SK-N-SH (cell line): ENCODE results near the gene GRIP1. TPM values are rescaled to one million over a fixed set of nuclear protein-coding genes. Genes with fewer than 3 reads are reported as not detected.

ENCODE experiments used
- CTCF ChIA-PET: fragments of 300-600, 350-600 bp; formaldehyde crosslinking; extraction: SDS; loops from one replicate; lab custom pipeline; 2021; lab: Yijun Ruan, JAX
- POLR2A ChIA-PET: fragments of 350-600 bp; sonication (Branson Sonifier 250); formaldehyde crosslinking; extraction: SDS; loops from one replicate; lab custom pipeline; 2020; ENCODE audit warnings: antibody characterized with exemption, inconsistent platforms; lab: Yijun Ruan, JAX
- DNase-seq: peaks from one replicate; pipeline ENCODE4 v3.0.0; 2012
- H2AFZ ChIP-seq: fragments of 200-600 bp; sonication (generic); 2 replicates; pipeline ENCODE4 v1.8.1; 2016; ENCODE audit warnings: antibody characterized with exemption, mild to moderate bottlenecking, low read depth
- H3F3A ChIP-seq: fragments of 200-600 bp; sonication (generic); replicated peaks from 2 replicates; pipeline ENCODE3; 2016; ENCODE audit warnings: antibody characterized with exemption, mild to moderate bottlenecking; ENCODE audit not compliant: insufficient read depth
- H3K27ac ChIP-seq, 2 experiments: fragments of 200-500 bp in 1 of 2; fragments of 200-600 bp in 1 of 2; sonication (Bioruptor generic) in 1 of 2; sonication (generic), shearing (Covaris generic) in 1 of 2; 2 replicates each; pipeline versions ENCODE4 v1.5.1 to v1.6.1; 2014 to 2016; ENCODE audit warnings: low read depth in 2 of 2, inconsistent platforms in 1 of 2, low read length in 1 of 2, mild to moderate bottlenecking in 1 of 2, mixed read lengths in 1 of 2
- H3K27me3 ChIP-seq: fragments of 200-600 bp; sonication (generic), shearing (Covaris generic); 2 replicates; pipeline ENCODE4 v1.6.1; 2016; ENCODE audit warnings: mixed run types; ENCODE audit not compliant: insufficient read depth
- H3K36me3 ChIP-seq, 2 experiments: fragments of 200-500 bp in 1 of 2; fragments of 200-600 bp in 1 of 2; sonication (Bioruptor generic) in 1 of 2; sonication (generic) in 1 of 2; replicated peaks in 1 of 2; 2 replicates each; pipeline versions ENCODE3 to v1.5.1; 2014 to 2016; ENCODE audit warnings: low read length in 1 of 2, mild to moderate bottlenecking in 1 of 2; ENCODE audit not compliant: insufficient read depth in 2 of 2, control insufficient read depth in 1 of 2
- H3K4me1 ChIP-seq, 2 experiments: fragments of 200-500 bp in 1 of 2; fragments of 200-600 bp in 1 of 2; sonication (Bioruptor generic) in 1 of 2; sonication (generic), shearing (Covaris generic) in 1 of 2; 2 replicates each; pipeline versions ENCODE4 v1.5.1 to v1.6.1; 2014 to 2016; ENCODE audit warnings: low read depth in 1 of 2, low read length in 1 of 2, mixed run types in 1 of 2; ENCODE audit not compliant: insufficient read depth in 2 of 2, control insufficient read depth in 1 of 2
- H3K4me2 ChIP-seq: fragments of 200-600 bp; sonication (generic), shearing (Covaris generic); 2 replicates; pipeline ENCODE4 v1.6.1; 2017; ENCODE audit warnings: mixed run types
- H3K4me3 ChIP-seq, 2 experiments: fragments of 200-500 bp in 1 of 2; fragments of 200-600 bp in 1 of 2; sonication (Bioruptor generic) in 1 of 2; sonication (generic), shearing (Covaris generic) in 1 of 2; 2 replicates each; pipeline versions ENCODE4 v1.5.1 to v1.8.1; 2014 to 2016; ENCODE audit warnings: low read depth in 2 of 2, inconsistent platforms in 1 of 2, low read length in 1 of 2, mild to moderate bottlenecking in 1 of 2, mixed read lengths in 1 of 2, moderate library complexity in 1 of 2
- H3K79me2 ChIP-seq: fragments of 200-600 bp; sonication (generic); 2 replicates; pipeline ENCODE4 v1.8.1; 2017; ENCODE audit warnings: mild to moderate bottlenecking; ENCODE audit not compliant: insufficient read depth
- H3K9ac ChIP-seq: fragments of 200-600 bp; sonication (generic); 2 replicates; pipeline ENCODE4 v1.6.1; 2017; ENCODE audit warnings: mixed run types
- H3K9me2 ChIP-seq: fragments of 200-600 bp; sonication (generic); 2 replicates; pipeline ENCODE4 v1.6.1; 2017; ENCODE audit warnings: mixed run types
- H3K9me3 ChIP-seq: fragments of 200-600 bp; sonication (generic); 2 replicates; pipeline ENCODE4 v1.6.1; 2017; ENCODE audit warnings: mixed run types, mild to moderate bottlenecking, moderate library complexity
- H4K20me1 ChIP-seq: fragments of 200-600 bp; sonication (generic); 2 replicates; pipeline ENCODE4 v1.6.1; 2017; ENCODE audit warnings: mild to moderate bottlenecking, mixed run types; ENCODE audit not compliant: insufficient read depth
- CHD2 ChIP-seq: fragments of 150-350 bp; IDR thresholded peaks from 2 replicates; pipeline ENCODE4 v1.6.1; 2018; ENCODE audit warnings: low read length; ENCODE audit not compliant: partially characterized antibody
- EZH2phosphoT487 ChIP-seq: fragments of 200-600 bp; sonication (generic); IDR thresholded peaks from 2 replicates; pipeline ENCODE4 v1.6.1; 2017; ENCODE audit warnings: low read depth, mixed run types, mild to moderate bottlenecking, antibody characterized with exemption, moderate library complexity, borderline replicate concordance
- FOSL2 ChIP-seq: IDR thresholded peaks from 2 replicates; pipeline ENCODE4 v1.4.0; 2012; ENCODE audit warnings: low read depth, mild to moderate bottlenecking, moderate library complexity, borderline replicate concordance
- FOXJ3 ChIP-seq: sonication (generic); formaldehyde crosslinking; IDR thresholded peaks from 2 replicates; pipeline ENCODE4 v1.5.1; 2020; ENCODE audit warnings: mild to moderate bottlenecking, missing genetic modification reagents
- JUND ChIP-seq: IDR thresholded peaks from 2 replicates; pipeline ENCODE4 v1.4.0; 2012
- MEF2A ChIP-seq: IDR thresholded peaks from 2 replicates; pipeline ENCODE4 v1.4.0; 2012; ENCODE audit warnings: low read depth, borderline replicate concordance
- NFIC ChIP-seq: IDR thresholded peaks from 2 replicates; pipeline ENCODE4 v1.4.0; 2012; ENCODE audit warnings: borderline replicate concordance
- NRF1 ChIP-seq: IDR thresholded peaks from 2 replicates; pipeline ENCODE4 v1.6.1; 2012; ENCODE audit warnings: low read depth, mild to moderate bottlenecking, low read length
- POLR2AphosphoS5 ChIP-seq: IDR thresholded peaks from 2 replicates; pipeline ENCODE4 v1.6.1; 2012; ENCODE audit warnings: low read depth, low read length
- RAD21 ChIP-seq: IDR thresholded peaks from 2 replicates; pipeline ENCODE4 v1.6.1; 2012; ENCODE audit warnings: mild to moderate bottlenecking, low read length
- RCOR1 ChIP-seq: fragments of 150-350 bp; IDR thresholded peaks from 2 replicates; pipeline ENCODE4 v1.6.1; 2017; ENCODE audit warnings: antibody characterized with exemption, low read length
- RFX5 ChIP-seq: IDR thresholded peaks from 2 replicates; pipeline ENCODE4 v1.6.1; 2012; ENCODE audit warnings: mild to moderate bottlenecking, improper control_type of control experiment, low read length
- SIN3A ChIP-seq: IDR thresholded peaks from 2 replicates; pipeline ENCODE4 v1.6.1; 2012; ENCODE audit warnings: low read depth, mild to moderate bottlenecking, low read length, moderate library complexity, borderline replicate concordance
- TAF1 ChIP-seq: IDR thresholded peaks from 2 replicates; pipeline ENCODE4 v1.6.1; 2012; ENCODE audit warnings: low read depth, mild to moderate bottlenecking, low read length, moderate library complexity, borderline replicate concordance
- TEAD4 ChIP-seq: IDR thresholded peaks from 2 replicates; pipeline ENCODE4 v1.4.0; 2012; ENCODE audit warnings: mild to moderate bottlenecking, borderline replicate concordance; ENCODE audit not compliant: insufficient read depth
- USF1 ChIP-seq: IDR thresholded peaks from 2 replicates; pipeline ENCODE4 v1.4.0; 2012; ENCODE audit warnings: low read depth, borderline replicate concordance
- YY1 ChIP-seq: IDR thresholded peaks from 2 replicates; pipeline ENCODE4 v1.4.0; 2012; ENCODE audit warnings: low read depth, mild to moderate bottlenecking
- WGBS: methylation state at CpG from one replicate; pipeline ENCODE4 v1.1.6; 2017; ENCODE audit warnings: low lambda C conversion rate; 5-methylcytosine and 5-hydroxymethylcytosine counted together
- polyA plus RNA-seq, 3 experiments: library from polyadenylated mRNA; depleted of rRNA; stranded (reverse); fragments of >200 nt; gene quantifications; 2 replicates each; pipeline ENCODE4 v1.2.3, GENCODE V29; 2012
- TF ChIP-seq, protein P1 (sequence below): IDR thresholded peaks from 2 replicates; pipeline ENCODE4 v1.4.0; 2012; ENCODE audit warnings: low read depth, borderline replicate concordance
- TF ChIP-seq, protein P2 (sequence below): fragments of 200-600 bp; sonication (generic); IDR thresholded peaks from 2 replicates; pipeline ENCODE4 v1.6.1; 2017; ENCODE audit warnings: antibody characterized with exemption, mild to moderate bottlenecking, moderate library complexity
- TF ChIP-seq, protein P3 (sequence below): fragments of 150-350 bp; IDR thresholded peaks from 2 replicates; pipeline ENCODE4 v1.6.1; 2017; ENCODE audit warnings: antibody characterized with exemption, low read length, low read depth, borderline replicate concordance
- TF ChIP-seq, protein P4 (sequence below): IDR thresholded peaks from 2 replicates; pipeline ENCODE4 v1.6.1; 2012; ENCODE audit warnings: mild to moderate bottlenecking, low read depth, low read length, moderate library complexity
- TF ChIP-seq, protein P5 (sequence below): IDR thresholded peaks from 2 replicates; pipeline ENCODE4; 2012

Gene GRIP1
- polyA plus RNA-seq, 1 of the 3 experiments (the other 2 are of a cell fraction) = 0.07 TPM

DNA sequence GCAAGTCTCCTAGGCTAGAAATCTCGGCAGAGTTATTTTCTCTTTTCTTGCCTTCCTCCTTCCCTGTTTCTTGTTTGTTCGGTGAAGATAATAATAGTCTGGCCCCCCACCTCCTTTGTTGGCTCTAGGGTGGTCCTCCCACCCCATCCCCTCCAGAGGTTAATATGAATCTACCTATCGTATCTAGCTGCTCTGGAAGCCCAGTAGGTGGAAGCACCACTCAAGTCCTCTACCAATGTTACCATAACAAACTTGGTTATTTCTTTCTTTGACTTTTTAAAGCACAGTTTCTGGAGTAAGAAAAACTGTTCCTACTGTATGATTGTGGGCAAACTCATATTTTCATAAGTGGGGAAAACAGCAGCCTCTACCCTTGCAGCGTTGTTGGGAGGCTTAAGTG, 19.7 kb upstream of the GRIP1 start (continued):
- TF ChIP-seq, protein P1, sequence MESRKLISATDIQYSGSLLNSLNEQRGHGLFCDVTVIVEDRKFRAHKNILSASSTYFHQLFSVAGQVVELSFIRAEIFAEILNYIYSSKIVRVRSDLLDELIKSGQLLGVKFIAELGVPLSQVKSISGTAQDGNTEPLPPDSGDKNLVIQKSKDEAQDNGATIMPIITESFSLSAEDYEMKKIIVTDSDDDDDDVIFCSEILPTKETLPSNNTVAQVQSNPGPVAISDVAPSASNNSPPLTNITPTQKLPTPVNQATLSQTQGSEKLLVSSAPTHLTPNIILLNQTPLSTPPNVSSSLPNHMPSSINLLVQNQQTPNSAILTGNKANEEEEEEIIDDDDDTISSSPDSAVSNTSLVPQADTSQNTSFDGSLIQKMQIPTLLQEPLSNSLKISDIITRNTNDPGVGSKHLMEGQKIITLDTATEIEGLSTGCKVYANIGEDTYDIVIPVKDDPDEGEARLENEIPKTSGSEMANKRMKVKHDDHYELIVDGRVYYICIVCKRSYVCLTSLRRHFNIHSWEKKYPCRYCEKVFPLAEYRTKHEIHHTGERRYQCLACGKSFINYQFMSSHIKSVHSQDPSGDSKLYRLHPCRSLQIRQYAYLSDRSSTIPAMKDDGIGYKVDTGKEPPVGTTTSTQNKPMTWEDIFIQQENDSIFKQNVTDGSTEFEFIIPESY = no peak
- no peak for TF ChIP-seq TAF1
- no peak for TF ChIP-seq TEAD4
- no peak for TF ChIP-seq CHD2
- no peak for TF ChIP-seq JUND

- no peak overlapping the region for H3K4me3 ChIP-seq
- no peak overlapping the region for H3K9ac ChIP-seq
- no peak overlapping the region for H2AFZ ChIP-seq
- no peak for TF ChIP-seq YY1
- no peak for TF ChIP-seq RFX5
- TF ChIP-seq EZH2phosphoT487 = no peak
- TF ChIP-seq RCOR1 = no peak
- no peak for TF ChIP-seq MEF2A
- no peak for TF ChIP-seq TEAD4
- no peak for TF ChIP-seq FOSL2
- TF ChIP-seq POLR2AphosphoS5 = no peak
- TF ChIP-seq SIN3A = no peak
- no peak for TF ChIP-seq TAF1
- TF ChIP-seq USF1 = no peak
- TF ChIP-seq, protein P2, sequence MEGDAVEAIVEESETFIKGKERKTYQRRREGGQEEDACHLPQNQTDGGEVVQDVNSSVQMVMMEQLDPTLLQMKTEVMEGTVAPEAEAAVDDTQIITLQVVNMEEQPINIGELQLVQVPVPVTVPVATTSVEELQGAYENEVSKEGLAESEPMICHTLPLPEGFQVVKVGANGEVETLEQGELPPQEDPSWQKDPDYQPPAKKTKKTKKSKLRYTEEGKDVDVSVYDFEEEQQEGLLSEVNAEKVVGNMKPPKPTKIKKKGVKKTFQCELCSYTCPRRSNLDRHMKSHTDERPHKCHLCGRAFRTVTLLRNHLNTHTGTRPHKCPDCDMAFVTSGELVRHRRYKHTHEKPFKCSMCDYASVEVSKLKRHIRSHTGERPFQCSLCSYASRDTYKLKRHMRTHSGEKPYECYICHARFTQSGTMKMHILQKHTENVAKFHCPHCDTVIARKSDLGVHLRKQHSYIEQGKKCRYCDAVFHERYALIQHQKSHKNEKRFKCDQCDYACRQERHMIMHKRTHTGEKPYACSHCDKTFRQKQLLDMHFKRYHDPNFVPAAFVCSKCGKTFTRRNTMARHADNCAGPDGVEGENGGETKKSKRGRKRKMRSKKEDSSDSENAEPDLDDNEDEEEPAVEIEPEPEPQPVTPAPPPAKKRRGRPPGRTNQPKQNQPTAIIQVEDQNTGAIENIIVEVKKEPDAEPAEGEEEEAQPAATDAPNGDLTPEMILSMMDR = no peak
- TF ChIP-seq JUND = no peak
- no peak for TF ChIP-seq NRF1
- TF ChIP-seq, protein P3, sequence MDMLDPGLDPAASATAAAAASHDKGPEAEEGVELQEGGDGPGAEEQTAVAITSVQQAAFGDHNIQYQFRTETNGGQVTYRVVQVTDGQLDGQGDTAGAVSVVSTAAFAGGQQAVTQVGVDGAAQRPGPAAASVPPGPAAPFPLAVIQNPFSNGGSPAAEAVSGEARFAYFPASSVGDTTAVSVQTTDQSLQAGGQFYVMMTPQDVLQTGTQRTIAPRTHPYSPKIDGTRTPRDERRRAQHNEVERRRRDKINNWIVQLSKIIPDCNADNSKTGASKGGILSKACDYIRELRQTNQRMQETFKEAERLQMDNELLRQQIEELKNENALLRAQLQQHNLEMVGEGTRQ = no peak
- TF ChIP-seq, protein P4, sequence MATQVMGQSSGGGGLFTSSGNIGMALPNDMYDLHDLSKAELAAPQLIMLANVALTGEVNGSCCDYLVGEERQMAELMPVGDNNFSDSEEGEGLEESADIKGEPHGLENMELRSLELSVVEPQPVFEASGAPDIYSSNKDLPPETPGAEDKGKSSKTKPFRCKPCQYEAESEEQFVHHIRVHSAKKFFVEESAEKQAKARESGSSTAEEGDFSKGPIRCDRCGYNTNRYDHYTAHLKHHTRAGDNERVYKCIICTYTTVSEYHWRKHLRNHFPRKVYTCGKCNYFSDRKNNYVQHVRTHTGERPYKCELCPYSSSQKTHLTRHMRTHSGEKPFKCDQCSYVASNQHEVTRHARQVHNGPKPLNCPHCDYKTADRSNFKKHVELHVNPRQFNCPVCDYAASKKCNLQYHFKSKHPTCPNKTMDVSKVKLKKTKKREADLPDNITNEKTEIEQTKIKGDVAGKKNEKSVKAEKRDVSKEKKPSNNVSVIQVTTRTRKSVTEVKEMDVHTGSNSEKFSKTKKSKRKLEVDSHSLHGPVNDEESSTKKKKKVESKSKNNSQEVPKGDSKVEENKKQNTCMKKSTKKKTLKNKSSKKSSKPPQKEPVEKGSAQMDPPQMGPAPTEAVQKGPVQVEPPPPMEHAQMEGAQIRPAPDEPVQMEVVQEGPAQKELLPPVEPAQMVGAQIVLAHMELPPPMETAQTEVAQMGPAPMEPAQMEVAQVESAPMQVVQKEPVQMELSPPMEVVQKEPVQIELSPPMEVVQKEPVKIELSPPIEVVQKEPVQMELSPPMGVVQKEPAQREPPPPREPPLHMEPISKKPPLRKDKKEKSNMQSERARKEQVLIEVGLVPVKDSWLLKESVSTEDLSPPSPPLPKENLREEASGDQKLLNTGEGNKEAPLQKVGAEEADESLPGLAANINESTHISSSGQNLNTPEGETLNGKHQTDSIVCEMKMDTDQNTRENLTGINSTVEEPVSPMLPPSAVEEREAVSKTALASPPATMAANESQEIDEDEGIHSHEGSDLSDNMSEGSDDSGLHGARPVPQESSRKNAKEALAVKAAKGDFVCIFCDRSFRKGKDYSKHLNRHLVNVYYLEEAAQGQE = no peak
- no peak for TF ChIP-seq NFIC
- no peak for TF ChIP-seq FOXJ3
- no peak for TF ChIP-seq RAD21
- TF ChIP-seq, protein P5, sequence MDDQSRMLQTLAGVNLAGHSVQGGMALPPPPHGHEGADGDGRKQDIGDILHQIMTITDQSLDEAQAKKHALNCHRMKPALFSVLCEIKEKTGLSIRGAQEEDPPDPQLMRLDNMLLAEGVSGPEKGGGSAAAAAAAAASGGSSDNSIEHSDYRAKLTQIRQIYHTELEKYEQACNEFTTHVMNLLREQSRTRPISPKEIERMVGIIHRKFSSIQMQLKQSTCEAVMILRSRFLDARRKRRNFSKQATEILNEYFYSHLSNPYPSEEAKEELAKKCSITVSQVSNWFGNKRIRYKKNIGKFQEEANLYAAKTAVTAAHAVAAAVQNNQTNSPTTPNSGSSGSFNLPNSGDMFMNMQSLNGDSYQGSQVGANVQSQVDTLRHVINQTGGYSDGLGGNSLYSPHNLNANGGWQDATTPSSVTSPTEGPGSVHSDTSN = no peak
- H3K27me3 ChIP-seq = peaks cover 14% of the 10 kb centered on the region; the same call in 1 of the 2 replicates
- H3K36me3 ChIP-seq = no peaks in the 10 kb centered on the region
- DNase-seq = no peak
- ChIA-PET CTCF (no interaction called here), POLR2A (no interaction called here)
- no peak overlapping the region for H3K4me2 ChIP-seq
- WGBS = 7% methylated on average over 3 of the region's 3 CpGs
- no peaks in the 10 kb centered on the region for H4K20me1 ChIP-seq
- no peaks in the 10 kb centered on the region for H3F3A ChIP-seq
- no peaks in the 10 kb centered on the region for H3K4me1 ChIP-seq
- no peak overlapping the region for H3K27ac ChIP-seq
- H3K9me3 ChIP-seq = no peaks in the 10 kb centered on the region
- no peaks in the 10 kb centered on the region for H3K9me2 ChIP-seq
- no peaks in the 10 kb centered on the region for H3K79me2 ChIP-seq
These were observed 18.5 kb upstream of the GRIP1 start for GRCh38 chr12:66697404-66697803.
